ENCODE data around the gene CCDC9. TPM values are rescaled to one million over a fixed set of nuclear protein-coding genes. Genes with fewer than 3 reads are reported as not detected.

Gene CCDC9
- total and polyA plus RNA-seq, 2 of the 8 experiments (the other 6 are each of a cell fraction or from before 2014, with no cell fraction given) = 3.7 to 29.8 TPM

DNA sequence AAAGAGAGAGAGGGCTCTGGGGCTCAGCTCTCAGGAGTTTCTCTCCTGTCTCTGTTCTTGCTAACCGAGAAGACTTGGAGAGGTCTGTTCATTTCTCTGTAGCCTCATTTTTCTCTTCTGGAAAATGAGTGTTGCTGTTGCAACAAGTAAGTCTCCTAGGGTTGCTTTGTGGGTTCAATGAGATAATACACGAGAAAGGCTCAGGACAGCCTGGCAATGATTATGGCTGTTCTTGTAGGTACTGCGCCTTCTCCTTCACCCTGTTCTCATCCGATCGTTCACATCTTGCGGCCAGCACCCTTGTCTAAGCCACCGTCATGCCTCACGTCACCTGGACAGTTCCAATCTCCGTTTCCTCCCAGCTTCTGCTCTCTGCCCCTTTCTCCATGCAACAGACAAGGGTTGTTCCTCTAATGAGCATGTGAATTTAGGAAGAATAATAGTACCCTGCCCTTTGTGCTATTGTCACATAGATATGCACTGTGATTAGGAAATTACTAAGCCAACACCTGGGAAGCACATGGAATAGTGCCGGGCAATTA is 57.5 kb downstream of the CCDC9 start:
- Histone ChIP-seq H3K56ac (replicated peaks; ENCODE audit: insufficient read length, low read depth, low read length) (no peak overlapping the region), H3K23me2 (ENCODE audit: low read depth, low read length) (no peaks in the 10 kb centered on the region; the same call in 1 of the 2 replicates), H3K9me3 (ENCODE audit: insufficient read depth in 2 of 2, low read depth in 1 of 2, low read length in 1 of 2) (no peaks in the 10 kb centered on the region), H2BK20ac (ENCODE audit: low read length) (no peak overlapping the region), H3K4me3 (ENCODE audit: extremely low read depth in 1 of 4, insufficient read depth in 2 of 4, low read depth in 3 of 4, low read length in 4 of 4) (no peak overlapping the region), H3K4me2 (ENCODE audit: insufficient read depth in 1 of 2, low read depth in 2 of 2, low read length in 2 of 2) (no peak overlapping the region), H3K4ac (replicated peaks; ENCODE audit: insufficient read length, low read depth, low read length) (no peak overlapping the region), H2AFZ (ENCODE audit: low read length) (no peak overlapping the region), H3K79me2 (ENCODE audit: control insufficient read depth in 1 of 2, insufficient read depth in 2 of 2, low read length in 2 of 2) (no peaks in the 10 kb centered on the region), H3K9ac (replicated peaks in 1 of 4; ENCODE audit: extremely low read depth in 1 of 4, low read depth in 3 of 4, low read length in 3 of 4) (no peak overlapping the region), H2BK120ac (replicated peaks; ENCODE audit: low read depth, low read length) (no peak overlapping the region), H3K79me1 (ENCODE audit: low read depth, low read length) (no peaks in the 10 kb centered on the region), H3K14ac (ENCODE audit: insufficient read length) (no peak overlapping the region), H4K8ac (ENCODE audit: extremely low read depth, insufficient read depth, low read length) (no peak overlapping the region), H4K20me1 (replicated peaks in 1 of 2; ENCODE audit: control insufficient read depth in 1 of 2, insufficient read depth in 2 of 2, low read length in 2 of 2) (no peaks in the 10 kb centered on the region), H2BK5ac (ENCODE audit: low read depth, low read length) (no peak overlapping the region), H3K36me3 (ENCODE audit: control insufficient read depth in 2 of 4, insufficient read depth in 4 of 4, low read length in 3 of 4) (no peaks in the 10 kb centered on the region), H4K5ac (ENCODE audit: insufficient read length, low read depth, low read length) (no peak overlapping the region), H3K23ac (ENCODE audit: insufficient read length) (no peak overlapping the region), H3K18ac (ENCODE audit: extremely low read depth, low read length) (no peak overlapping the region), H3K27me3 (replicated peaks in 1 of 4; ENCODE audit: control insufficient read depth in 3 of 4, extremely low read depth in 1 of 4, insufficient read depth in 3 of 4, low read length in 3 of 4) (no peaks in the 10 kb centered on the region), H3K4me1 (replicated peaks in 1 of 4; ENCODE audit: control insufficient read depth in 3 of 4, insufficient read depth in 4 of 4, low read length in 3 of 4) (no peaks in the 10 kb centered on the region), H2AK5ac (ENCODE audit: low read depth, low read length) (no peak overlapping the region), H4K91ac (replicated peaks; ENCODE audit: insufficient read length, low read length) (no peak overlapping the region), H2BK15ac (ENCODE audit: low read length) (no peak overlapping the region), H2BK12ac (ENCODE audit: low read depth, low read length) (no peak overlapping the region), H3K27ac (ENCODE audit: low read depth, low read length) (no peak overlapping the region)
- no peak for TF ChIP-seq BCL11A (IDR thresholded peaks at IDR 0.05; ENCODE audit: low read depth in 2 of 2, low read length in 2 of 2)
- no peak for TF ChIP-seq RBBP5 (IDR thresholded peaks at IDR 0.05; ENCODE audit: borderline replicate concordance, low read depth, low read length)
- no peak for TF ChIP-seq BACH1 (IDR thresholded peaks at IDR 0.05; ENCODE audit: low read length)
- TF ChIP-seq EGR1 (IDR thresholded peaks at IDR 0.05; ENCODE audit: borderline replicate concordance, low read depth, low read length) = no peak
- no peak for TF ChIP-seq SRF (IDR thresholded peaks at IDR 0.05; ENCODE audit: low read depth, low read length)
- ChIA-PET POLR2A (ENCODE audit: partially characterized antibody) (interaction anchor here (1.3 kb wide), 1 partner anchor 21 kb away, joined by 4 read pairs; no protein-coding TSS in a partner anchor), CTCF (ENCODE audit: partially characterized antibody) (interaction anchor here (0.7 to 1.5 kb wide), 4 partner anchors 15 to 37 kb away, joined by 3 to 5 read pairs (median 3); no protein-coding TSS in a partner anchor)
- DNase-seq (ENCODE audit: low read depth in 1 of 2, low spot score in 2 of 2) (no peak), FAIRE-seq (no peak)
- 90% methylated on average over 10 of the region's 10 CpGs; no CpG with 5 or more reads in 1 of the 2 experiments for WGBS, 2 experiments (ENCODE audit: extremely low coverage in 1 of 2, insufficient coverage in 1 of 2, insufficient read length in 1 of 2, insufficient replicate concordance in 2 of 2, low coverage in 1 of 2, low lambda C conversion rate in 2 of 2, missing lambda C conversion rate in 1 of 2)

Data from H1 (cell line).